Measurements from ENCODE around the gene CCDC12. TPM values are rescaled to one million over a fixed set of nuclear protein-coding genes. Genes with fewer than 3 reads are reported as not detected.

CCDC12 gene
- total and polyA plus RNA-seq, 8 donors = 34.7 to 57.9 (median 46.1) TPM

DNA sequence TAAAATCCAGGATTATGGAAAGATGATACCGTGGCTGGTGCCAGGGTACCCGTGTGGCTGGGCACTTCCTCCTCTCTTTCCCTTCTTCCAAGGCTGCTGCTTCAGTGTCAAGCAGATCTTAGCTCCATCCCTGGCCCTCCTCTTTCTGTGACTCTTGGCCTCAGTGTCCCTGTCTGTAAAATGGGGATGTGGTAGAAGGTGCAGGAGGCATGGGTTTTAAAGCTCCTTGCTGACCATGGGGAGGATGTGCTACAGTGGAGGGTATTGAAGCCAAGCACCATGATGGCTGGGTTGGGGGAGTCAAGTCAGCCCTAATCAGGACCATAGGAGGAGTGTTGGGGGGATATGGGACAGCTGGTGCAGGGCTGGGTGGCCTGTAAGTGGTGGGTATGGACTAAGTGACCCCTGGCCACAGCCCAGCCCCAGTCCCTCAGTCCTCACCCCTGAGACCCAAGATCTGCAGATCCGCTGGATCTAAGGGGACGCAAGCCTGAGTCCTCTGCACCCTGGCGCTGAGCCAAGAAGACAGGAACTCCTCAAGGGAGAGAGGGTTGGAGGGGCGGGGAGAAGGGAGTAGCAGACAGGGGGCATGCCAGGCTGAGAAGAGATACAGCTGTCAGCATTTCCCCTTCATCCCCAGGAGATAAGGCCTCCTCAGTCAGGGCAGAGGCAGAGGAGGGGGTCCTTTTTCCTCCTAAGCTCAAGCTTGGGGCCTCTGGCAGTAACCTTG lies 87.0 kb downstream of the CCDC12 start:
- DNase-seq (peak in 2 of 4 donors; percentile 75 to 84), ATAC-seq (no peak)
- no peak overlapping the region for H3K27ac ChIP-seq
- H3K4me1 ChIP-seq = peaks cover 5 to 15% of the 10 kb centered on the region in 2 donors
- H3K9me3 ChIP-seq = no peaks in the 10 kb centered on the region
- H3K4me3 ChIP-seq = no peak overlapping the region
- peaks cover 0 to 81% of the 10 kb centered on the region in 2 donors for H3K27me3 ChIP-seq
- TF ChIP-seq, protein P1, sequence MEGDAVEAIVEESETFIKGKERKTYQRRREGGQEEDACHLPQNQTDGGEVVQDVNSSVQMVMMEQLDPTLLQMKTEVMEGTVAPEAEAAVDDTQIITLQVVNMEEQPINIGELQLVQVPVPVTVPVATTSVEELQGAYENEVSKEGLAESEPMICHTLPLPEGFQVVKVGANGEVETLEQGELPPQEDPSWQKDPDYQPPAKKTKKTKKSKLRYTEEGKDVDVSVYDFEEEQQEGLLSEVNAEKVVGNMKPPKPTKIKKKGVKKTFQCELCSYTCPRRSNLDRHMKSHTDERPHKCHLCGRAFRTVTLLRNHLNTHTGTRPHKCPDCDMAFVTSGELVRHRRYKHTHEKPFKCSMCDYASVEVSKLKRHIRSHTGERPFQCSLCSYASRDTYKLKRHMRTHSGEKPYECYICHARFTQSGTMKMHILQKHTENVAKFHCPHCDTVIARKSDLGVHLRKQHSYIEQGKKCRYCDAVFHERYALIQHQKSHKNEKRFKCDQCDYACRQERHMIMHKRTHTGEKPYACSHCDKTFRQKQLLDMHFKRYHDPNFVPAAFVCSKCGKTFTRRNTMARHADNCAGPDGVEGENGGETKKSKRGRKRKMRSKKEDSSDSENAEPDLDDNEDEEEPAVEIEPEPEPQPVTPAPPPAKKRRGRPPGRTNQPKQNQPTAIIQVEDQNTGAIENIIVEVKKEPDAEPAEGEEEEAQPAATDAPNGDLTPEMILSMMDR (IDR thresholded peaks at IDR 0.05) = no peak
- intact Hi-C loops (cut with DNase I) = no loop called here
- no peaks in the 10 kb centered on the region for H3K36me3 ChIP-seq

DNA sequence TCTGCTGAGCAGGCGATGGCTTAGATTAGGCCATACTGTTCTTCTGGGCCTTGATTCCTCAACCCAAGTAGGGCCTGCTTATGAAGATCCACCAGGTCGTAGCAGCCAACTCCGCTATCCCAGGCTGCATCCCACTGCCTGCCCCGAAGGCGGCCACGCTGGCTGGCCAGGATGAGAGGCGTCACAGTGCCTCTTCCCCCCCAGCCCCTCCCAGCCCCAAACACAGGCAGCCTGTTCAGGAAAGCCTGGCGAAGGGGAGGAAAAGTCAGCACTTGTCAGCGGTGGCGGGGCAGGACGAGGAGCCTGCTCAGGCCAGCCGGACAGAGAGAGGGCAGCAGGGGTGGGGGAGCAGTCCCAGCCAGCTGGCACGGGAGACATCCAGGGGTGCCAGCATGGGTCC lies 87.8 kb downstream of the CCDC12 start:
- no peaks in the 10 kb centered on the region for H3K36me3 ChIP-seq
- TF ChIP-seq, protein P1 (IDR thresholded peaks at IDR 0.05) = no peak
- no peak overlapping the region for H3K27ac ChIP-seq
- peaks cover 8 to 84% of the 10 kb centered on the region in 2 donors for H3K27me3 ChIP-seq
- intact Hi-C loops (cut with DNase I) = no loop called here
- H3K4me1 ChIP-seq = peaks cover 5 to 15% of the 10 kb centered on the region in 2 donors
- no peak for ATAC-seq
- no peak for DNase-seq
- no peaks in the 10 kb centered on the region for H3K9me3 ChIP-seq
- H3K4me3 ChIP-seq = no peak overlapping the region

DNA sequence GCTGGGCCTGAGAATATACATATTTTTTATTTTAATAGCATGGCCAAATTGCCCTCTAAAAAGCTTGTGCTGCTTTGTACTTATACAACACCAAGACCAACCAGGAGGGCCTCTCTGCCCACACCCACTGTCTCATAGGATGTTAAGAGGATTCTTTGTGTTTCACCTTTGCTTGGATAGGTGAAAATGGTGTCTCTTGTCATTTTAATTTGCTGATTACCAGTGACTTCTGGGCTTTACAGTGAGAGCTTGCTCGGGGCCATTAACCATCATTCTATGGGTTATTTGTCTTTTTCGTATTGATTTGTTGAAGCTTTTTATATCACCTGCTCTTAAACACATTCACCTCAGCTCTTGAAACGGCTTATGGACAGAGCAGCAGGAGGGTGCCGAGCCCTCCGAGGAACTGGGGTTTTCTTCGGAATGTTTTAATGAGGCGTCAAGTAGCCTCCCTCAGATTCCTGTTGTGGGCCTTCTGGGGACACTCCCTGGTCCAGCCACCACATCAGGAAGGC lies 88.5 kb downstream of the CCDC12 start:
- H3K9me3 ChIP-seq = no peaks in the 10 kb centered on the region
- no peak for ATAC-seq
- intact Hi-C loops (cut with DNase I) = no loop called here
- H3K4me3 ChIP-seq = no peak overlapping the region
- no peak for DNase-seq
- peaks cover 5 to 20% of the 10 kb centered on the region in 2 donors for H3K4me1 ChIP-seq
- peaks cover 12 to 84% of the 10 kb centered on the region in 2 donors for H3K27me3 ChIP-seq
- TF ChIP-seq, protein P1 (IDR thresholded peaks at IDR 0.05) = no peak
- no peaks in the 10 kb centered on the region for H3K36me3 ChIP-seq
- no peak overlapping the region for H3K27ac ChIP-seq

DNA sequence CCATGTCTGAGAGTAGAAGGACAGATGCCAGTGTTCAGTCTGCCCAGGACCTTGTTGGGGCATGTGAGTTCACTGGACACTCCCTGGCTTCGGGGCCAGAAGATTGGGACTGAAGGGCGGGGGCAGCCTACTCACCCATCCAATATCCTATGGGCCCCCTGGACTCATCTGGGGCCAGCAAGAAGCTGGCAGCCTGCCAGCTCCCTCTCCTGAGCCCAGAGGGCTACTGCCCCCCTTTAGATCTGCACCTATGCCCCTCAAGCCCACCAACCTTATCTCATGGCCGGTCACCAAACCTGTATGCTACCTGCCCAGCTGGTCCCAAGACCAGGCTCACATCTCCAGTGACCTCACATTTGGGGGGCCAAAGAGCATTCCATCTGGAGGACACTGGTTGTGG lies 90.9 kb downstream of the CCDC12 start:
- intact Hi-C loops (cut with DNase I) = no loop called here
- TF ChIP-seq, protein P1 (IDR thresholded peaks at IDR 0.05) = no peak
- Histone ChIP-seq H3K36me3 (no peaks in the 10 kb centered on the region), H3K27me3 (peaks cover 33 to 87% of the 10 kb centered on the region in 2 donors), H3K9me3 (no peaks in the 10 kb centered on the region), H3K4me1 (peaks cover 7 to 26% of the 10 kb centered on the region in 2 donors), H3K4me3 (no peak overlapping the region), H3K27ac (no peak overlapping the region)
- DNase-seq = no peak
- ATAC-seq = no peak

DNA sequence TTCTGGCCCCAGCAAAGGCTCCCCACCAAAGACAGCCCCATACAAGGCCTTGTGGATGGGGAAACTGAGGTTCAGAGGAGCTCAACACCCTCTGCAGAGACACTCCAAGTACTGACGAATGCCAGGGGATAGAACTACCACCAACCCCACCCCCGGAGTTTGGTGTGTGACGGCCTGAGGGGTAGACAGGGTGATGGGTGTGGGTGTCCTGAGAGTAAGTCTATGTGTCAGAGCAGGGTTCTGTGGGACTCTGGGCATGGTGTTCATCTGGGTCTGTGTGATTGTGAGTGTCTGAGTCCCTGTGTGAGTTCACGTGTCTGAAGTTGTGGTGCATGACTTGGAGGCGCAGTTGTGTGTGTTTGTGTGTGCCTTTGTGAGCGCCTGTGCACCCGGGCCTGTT lies 91.6 kb downstream of the CCDC12 start:
- no peaks in the 10 kb centered on the region for H3K36me3 ChIP-seq
- no peak for ATAC-seq
- intact Hi-C loops (cut with DNase I) = no loop called here
- H3K27me3 ChIP-seq = peaks cover 33 to 89% of the 10 kb centered on the region in 2 donors
- DNase-seq = no peak
- no peaks in the 10 kb centered on the region for H3K9me3 ChIP-seq
- TF ChIP-seq, protein P1 (IDR thresholded peaks at IDR 0.05) = no peak
- H3K4me3 ChIP-seq = no peak overlapping the region
- peaks cover 7 to 26% of the 10 kb centered on the region in 2 donors for H3K4me1 ChIP-seq
- no peak overlapping the region for H3K27ac ChIP-seq
